GM20431 (cell line): ENCODE results near the gene FGGY.
"Not testable (repeated sequence)": the region's sequence is repeated elsewhere in the genome, so short reads cannot be mapped to it uniquely, and the experiment has no call there.

Source experiments
- in situ Hi-C: fragments of 300-500 bp; cut with MseI, MboI; formaldehyde crosslinking; loops from one replicate; pipeline ENCODE4 v1.15.0; 2020; ENCODE audit warnings: low sequenced_read_pairs; ENCODE audit not compliant: unreplicated experiment

The FGGY gene

DNA sequence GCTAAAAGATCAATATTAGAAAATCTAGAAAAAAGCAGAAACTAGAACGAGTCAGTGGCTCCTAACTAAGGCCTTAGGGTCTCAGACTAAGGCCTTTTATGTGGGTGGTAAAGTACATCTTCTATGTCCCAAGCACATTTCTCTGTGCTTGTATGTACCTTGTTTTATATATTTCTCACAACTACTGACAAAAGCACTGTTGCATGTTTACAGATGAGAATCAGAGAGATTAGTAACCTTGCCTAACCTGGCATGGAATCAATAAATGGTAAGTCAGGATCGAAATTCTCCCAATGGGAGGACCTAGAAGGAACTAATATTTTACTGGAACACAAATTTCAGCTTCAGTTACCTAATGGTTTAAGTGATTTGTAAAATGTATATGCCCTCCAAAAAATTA lies 160.9 kb downstream of the FGGY start:
- in situ Hi-C loops = no loop called here

DNA sequence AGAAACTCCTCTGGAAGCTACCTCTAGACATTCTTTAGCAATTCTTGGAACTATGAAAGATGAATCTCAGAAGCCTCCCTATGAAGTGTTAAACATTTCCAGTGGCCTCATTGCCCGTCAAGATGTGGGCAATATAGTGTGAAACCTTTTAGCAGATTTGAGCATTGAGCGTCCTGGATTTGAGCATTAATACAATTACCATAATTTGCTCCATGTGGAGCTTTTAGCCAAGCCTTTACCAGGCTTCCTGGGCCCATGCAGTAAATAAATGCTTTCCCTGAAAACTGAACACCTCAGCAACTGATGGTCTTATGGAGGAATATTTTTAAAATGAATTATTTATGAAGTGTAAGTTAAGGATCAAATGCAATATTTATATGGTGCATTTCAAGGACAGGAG lies 162.0 kb downstream of the FGGY start:
- in situ Hi-C loops = no loop called here

DNA sequence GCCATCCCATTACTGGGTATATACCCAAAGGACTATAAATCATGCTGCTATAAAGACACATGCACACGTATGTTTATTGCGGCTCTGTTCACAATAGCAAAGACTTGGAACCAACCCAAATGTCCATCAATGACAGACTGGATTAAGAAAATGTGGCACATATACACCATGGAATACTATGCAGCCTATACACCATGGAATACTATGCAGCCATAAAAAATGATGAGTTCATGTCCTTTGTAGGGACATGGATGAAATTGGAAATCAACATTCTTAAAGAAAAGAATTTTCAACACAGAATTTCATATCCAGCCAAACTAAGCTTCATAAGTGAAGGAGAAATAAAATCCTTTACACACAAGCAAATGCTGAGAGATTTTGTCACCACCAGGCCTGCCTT lies 166.0 kb downstream of the FGGY start:
- in situ Hi-C loops = not testable (repeated sequence)

DNA sequence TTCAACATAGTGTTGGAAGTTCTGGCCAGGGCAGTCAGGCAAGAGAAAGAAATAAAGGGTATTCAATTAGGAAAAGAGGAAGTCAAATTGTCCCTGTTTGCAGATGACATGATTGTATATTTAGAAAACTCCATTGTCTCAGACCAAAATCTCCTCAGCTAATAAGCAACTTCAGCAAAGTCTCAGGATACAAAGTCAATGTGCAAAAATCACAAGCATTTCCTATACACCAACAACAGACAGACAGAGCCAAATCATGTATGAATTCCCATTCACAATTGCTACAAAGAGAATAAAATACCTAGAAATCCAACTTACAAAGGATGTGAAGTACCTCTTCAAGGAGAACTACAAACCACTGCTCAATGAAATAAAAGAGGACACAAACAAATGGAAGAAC lies 168.6 kb downstream of the FGGY start:
- in situ Hi-C loops = not testable (repeated sequence)

DNA sequence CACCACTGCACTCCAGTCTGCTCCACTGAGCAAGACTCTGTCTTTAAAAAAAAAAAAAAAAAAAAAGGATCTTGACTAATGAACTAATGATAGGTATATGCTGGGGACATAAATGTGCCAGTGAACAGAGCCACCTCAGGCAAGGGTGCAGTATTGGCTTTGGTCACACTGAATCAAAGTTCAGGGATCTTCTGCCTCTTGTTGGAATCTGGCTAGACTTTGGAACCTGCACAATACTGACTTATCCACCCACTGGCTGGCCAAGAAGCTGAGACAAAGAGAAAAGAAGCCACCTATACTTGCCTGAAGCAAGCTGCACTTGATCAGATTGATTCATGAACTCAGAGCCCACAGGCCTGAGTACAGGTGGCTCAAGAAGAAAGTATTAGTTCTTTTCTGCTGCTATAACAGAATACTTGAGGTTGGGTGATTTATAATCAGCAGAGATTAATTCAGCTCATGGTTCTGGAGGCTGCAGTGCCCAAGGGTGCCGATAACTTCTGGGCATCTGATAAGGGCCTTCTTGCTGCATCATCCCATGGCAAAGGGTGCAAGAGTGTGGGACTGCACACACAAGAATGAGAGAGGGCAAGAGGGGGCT lies 172.0 kb downstream of the FGGY start:
- in situ Hi-C loops = no loop called here

DNA sequence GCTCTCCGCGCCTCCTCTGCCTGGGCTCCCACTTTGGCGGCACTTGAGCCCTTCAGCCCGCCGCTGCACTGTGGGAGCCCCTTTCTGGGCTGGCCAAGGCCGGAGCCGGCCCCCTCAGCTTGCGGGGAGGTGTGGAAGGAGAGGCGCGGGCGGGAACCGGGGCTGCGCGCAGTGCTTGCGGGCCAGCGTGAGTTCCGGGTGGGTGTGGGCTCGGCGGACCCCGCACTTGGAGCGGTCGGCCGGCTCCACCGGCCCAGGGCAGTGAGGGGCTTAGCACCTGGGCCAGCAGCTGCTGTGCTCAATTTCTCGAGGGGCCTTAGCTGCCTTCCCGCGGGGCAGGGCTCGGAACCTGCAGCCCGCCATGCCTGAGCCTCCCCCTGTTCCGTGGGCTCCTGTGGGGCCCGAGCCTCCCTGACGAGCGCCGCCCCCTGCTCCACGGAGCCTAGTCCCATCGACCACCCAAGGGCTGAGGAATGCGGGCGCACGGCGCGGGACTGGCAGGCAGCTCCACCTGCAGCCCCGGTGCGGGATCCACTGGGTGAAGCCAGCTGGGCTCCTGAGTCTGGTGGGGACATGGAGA lies 175.2 kb downstream of the FGGY start:
- in situ Hi-C loops = not testable (repeated sequence)

DNA sequence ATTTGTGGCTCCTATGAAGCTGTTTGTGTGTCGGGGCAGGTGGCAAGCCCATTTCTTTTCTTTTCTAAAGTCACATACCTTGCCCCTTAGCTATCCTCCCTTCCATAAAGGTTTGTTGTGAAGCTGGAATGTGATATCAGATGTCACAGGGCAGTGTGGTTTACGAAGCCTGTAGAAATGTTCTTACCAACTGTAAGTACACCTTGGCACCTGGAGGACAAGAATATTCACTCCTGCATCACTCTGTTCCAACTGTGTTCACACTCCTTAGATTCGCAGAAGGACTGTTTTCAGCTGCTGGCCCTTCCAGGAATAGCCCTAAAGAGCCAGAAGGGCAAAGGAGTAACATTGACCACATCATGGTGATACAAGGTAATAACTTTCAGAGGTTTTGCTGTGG lies 176.9 kb downstream of the FGGY start:
- in situ Hi-C loops = no loop called here

DNA sequence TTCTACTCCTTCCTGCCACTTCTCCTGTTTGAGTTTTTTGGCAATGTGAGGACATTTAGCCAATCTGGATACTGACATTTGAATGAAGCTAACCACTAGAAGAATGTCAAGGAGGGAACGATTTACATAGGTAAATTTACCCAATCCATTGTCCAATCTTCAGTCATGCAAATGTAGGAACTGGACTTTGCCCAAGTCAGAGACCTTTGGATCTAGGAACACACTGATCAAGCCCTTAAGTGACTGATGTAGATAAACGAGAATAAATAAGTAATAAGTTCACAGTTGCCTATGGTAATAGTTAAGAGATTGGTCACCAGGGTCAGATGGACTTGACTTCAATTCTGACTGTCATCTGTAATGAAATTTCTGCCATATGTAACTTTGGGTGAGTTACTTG lies 177.6 kb downstream of the FGGY start:
- in situ Hi-C loops = no loop called here

DNA sequence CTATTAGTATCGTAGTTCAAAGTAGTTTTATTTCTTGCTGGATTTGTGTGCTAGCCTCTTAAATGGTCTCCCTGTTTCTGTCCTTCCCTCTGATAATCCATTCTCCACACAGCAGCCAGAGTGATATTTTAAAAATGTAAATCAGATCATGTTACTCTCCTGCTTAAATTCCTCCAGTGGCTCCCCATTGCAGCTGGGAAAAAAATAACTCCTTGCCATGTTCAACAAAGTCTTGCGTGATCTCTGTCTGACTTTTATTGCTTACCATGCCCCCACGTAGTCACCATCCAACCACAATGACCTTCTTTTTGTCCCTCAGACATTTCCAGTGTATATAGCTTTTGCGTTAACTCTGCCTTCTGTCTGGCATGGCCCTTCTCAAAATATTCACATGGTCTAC lies 178.8 kb downstream of the FGGY start:
- in situ Hi-C loops = no loop called here

DNA sequence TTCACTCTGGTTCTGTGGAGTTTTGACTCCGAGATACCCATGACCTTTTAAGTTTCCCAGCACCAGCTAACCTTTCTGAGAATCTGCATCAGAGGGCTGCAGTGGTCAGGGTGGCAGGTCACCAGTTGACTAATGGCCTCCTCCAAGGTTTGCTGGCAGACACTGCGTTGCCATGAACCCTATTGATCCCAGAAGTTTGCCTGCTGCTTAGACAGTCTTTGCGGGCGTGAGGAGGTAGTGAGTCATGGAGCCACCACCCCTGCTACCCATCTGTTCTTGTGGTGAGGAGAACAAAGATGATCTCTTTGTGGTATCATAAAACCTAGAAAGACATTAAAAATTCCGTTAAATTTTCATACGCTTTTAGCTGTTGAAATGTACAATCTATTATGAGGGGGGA lies 180.4 kb downstream of the FGGY start:
- in situ Hi-C loops = no loop called here

DNA sequence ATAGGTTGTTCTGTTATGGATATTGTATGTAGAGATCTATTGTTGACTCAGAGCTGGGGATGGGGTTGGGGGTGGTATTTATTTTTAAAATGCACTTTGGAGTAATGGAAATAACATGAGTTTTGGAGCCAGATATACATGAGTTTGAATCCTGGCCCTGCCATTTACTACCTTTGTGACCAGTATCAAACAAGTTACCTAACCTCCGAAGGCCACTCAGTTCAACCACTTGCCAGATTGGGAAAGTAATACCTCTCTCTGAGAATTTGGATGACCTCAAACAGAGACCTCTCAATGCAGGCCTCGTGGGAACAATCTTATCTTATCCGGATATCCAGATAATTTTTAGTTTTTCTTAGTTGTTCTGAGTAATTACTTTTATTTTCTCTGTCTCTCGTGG lies 181.0 kb downstream of the FGGY start:
- in situ Hi-C loops = no loop called here

DNA sequence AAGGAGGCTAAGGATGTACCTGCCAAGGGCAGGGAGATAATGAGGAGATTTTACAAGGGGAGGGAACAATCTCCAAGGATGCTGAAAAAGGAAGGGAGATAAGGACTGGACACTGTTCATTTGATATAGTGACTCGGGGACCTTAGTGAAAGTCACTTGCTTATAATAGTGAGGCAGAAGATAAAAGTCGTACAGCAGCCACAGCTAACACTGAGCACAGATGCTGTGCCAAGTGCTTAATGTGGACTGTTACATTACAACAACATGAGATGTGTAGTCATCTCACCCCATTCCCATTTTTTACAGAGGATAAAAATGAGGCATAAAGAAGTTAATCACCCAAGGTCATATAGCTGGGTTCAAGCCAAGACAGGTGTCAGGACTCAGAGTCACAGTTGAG lies 181.9 kb downstream of the FGGY start:
- in situ Hi-C loops = no loop called here

DNA sequence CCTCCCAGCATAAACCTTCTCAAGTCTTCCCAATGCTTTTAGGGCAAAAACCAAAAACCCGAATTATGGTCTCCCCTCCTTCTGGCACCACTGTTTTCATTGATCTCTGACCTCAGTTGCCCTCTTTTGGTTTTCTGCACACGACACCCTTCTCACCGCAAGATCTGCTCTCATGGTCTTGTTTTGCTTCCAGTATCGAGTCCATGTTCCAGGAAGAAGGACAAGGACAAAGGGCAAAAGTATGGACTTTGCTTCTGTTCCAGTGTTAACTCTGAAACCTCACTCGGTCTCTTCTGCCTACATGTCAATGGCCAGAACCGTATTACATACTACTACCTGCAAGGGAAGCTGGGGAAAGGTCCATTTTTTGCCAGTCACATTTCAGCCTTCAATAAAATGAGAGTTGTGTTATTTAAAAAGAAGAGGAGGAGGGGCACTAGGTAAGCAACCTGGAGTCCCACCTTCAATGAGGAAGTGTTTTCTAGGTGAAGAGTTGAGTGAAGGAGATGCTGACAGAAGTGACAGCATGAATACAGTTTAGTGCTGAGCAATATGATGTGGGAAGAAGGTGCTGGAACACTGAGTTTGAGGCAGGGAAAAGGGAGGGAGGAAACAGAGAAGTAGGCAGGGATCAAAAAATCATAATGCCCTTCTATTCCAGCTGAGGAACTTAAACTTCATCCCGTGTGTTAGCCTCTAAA lies 183.4 kb downstream of the FGGY start:
- in situ Hi-C loops = no loop called here

DNA sequence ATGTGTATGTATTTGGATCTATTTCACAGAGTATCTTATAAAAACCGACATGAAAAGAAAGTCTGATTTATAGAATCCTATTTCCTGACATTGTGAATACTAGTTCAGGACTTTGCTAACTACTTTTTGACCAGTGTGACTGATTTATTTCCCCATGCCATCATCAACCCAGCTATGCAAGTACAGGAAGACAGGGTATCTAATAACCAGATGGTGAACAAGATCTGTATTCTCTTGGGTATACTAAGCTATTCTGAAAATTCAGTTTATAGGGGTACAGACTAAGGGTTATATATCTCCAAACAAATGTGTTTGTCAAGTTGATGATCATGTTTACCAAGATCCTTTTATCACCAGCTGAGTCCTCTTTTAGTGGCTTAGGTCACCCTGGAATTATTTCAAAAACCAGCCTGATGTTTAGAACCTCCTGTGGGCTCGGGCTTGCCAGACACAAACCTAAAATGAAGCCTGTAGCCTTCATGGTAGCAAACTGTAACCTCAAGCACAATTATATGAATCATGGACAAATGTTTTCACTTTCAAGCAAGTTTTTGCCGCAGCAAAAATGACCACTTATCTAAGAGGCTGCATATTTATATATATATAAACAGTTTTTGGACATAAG lies 185.1 kb downstream of the FGGY start:
- in situ Hi-C loops = no loop called here

DNA sequence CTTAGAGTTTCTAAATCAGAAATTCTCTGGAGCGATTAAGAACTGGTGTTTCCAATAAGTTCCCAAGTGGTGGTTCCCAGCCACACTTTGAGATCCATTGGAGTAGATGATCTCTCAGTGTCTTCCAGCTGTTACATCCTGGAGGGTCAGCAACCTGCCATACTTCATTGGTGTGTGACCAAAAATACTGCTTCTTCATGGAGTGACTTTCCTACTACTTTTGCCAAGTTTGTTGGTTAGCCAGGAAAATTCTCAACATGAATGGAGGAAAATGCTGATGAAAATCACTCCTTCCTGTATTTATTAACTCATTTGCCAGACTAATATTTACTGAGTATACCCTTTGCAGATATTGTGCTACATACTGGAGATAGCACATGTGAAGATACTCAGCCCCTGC lies 186.1 kb downstream of the FGGY start:
- in situ Hi-C loops = no loop called here

DNA sequence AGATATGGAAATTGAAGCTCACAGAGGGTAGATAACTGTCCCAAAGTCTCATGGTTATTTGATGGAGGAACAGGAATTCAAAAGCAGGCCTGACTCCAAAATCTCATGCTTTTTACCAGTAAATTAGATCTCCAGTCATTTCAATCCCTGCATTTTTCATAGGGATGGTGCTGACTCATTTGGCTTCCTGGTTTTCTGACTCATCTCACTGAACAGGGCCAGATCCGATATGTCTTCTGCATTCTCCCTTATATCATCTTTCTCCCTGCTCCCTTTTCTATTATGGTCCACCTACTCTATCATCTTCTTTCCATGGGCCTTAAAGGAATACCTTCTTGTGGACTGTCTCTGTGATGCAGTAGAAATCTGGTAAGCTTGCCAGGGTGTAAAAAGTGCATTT lies 187.2 kb downstream of the FGGY start:
- in situ Hi-C loops = no loop called here

DNA sequence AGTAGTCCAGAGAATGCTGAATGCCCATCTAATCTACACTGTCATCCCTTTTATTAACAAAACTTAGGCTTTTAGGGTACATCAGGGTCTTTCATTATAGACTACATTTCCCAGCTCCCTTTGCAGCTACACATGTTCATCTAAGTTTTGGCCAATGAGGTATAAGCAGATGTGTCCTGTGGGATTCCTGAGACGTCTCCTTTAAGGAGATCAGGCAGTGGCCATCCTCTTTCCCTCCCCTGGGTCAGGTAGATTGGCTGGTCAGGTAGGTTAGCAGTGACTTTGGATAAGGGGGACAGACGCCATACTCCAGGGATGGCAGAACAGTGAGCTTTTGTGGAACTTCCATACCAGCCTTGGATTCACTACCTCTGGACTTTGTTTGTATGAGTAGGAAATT lies 188.3 kb downstream of the FGGY start:
- in situ Hi-C loops = no loop called here

DNA sequence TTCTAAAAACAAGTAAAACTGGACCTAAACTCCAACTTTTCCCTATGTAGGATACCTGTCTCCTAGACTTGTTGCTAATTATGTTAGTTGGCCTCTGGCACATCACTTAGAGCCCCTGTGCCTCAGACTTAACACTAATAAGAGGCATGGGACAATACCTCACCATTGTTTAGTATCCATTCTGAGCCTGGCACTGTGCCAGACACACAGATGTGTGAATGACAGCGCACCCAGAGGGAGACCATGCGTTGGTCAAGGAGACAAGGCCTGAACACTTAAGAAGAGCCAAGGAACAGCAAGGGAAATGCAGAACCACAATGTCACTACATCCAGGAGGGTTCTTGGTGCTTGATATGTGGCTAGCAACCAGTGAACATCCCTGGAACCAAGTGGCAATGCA lies 189.1 kb downstream of the FGGY start:
- in situ Hi-C loops = no loop called here

DNA sequence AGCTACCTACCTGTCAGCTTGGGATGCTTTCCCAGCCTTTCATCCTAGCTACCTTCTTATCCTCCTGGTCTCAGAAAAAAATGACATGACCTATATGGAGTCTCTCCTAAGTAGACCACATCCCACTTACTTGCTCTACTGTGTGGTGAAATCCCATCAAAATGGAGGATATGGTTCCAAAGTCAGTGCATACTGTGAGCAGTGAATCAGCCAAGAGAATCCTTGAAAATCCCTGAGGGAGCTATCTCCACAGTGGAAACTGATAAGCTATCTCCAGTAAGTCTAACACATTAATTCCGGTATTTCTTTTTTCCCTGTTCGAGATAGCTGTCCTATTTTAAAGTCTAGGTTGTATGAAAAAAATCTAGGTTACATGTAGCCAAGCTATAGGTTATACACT lies 189.7 kb downstream of the FGGY start:
- in situ Hi-C loops = no loop called here

DNA sequence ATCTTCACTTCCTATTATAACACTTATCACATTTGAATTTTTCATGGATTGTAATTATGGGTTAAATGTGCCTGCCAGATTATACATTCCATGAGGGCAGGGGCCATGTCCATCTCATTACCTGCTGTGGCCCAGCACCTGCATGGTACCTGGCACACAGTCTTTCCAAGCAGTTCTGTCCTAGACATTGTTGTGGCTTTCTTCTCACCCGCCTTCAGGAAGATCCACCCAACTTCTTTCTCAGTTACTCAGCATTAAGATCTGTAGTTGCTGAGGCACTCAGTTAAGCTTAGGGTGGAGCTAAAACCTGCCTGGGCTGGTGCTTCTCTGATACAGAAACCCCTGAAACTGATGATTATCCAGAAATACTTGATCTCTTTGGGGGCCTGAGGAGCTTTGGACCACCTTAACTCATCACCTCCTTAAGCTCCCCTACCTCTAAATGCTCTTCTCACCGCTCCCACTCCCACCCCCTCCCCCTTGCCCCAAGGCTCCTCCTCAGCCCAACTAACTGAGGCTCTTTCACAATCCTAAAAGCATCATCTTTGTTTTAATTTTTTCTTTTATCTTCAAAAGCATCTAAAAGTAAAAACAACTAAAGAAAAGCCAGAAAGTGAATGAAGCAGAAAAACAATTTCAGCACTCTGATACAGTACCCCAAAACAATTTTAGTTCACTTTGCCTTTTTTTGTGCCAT lies 190.6 kb downstream of the FGGY start:
- in situ Hi-C loops = no loop called here

DNA sequence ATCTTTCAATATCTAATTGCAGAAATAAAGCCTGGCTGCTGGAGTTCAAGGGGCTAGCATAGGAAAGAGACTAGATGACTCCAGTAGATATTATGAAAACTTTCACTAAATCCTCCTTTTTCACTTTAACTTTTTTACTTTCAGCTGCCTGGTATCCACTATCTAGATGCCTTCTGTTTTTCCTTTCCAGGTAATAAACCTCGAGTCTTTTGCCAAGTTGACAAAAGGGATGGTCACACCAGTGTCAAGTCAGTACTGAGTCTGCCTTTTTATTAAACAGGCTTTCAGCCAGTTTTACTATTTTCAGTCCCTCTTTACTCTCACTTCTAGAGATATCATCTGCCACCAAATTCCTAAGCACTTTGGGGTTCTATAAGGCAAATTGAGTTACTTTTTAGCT lies 195.6 kb downstream of the FGGY start:
- in situ Hi-C loops = no loop called here
